Measurements from ENCODE around the gene RIC1. TPM values are rescaled to one million over a fixed set of nuclear protein-coding genes. Genes with fewer than 3 reads are reported as not detected.
"Not testable (repeated sequence)": the region's sequence is repeated elsewhere in the genome, so short reads cannot be mapped to it uniquely, and the experiment has no call there.

Gene RIC1
- total and polyA plus RNA-seq, 2 donors (not counting 1 experiment from before 2014, with no cell fraction given), result 38.9 to 43.1 TPM

- Histone ChIP-seq H3K4me3 (replicated peaks in 1 of 4; ENCODE audit: control extremely low read depth in 1 of 4, insufficient read depth in 1 of 4, low read depth in 3 of 4, low read length in 4 of 4) (no peak overlapping the region), H3K4me1 (ENCODE audit: control insufficient read depth, extremely low read depth, insufficient read depth, low read length) (peaks cover 4% of the 10 kb centered on the region), H2AFZ (ENCODE audit: low read length) (no peak overlapping the region), H3K79me2 (ENCODE audit: control insufficient read depth, insufficient read depth, low read length) (no peaks in the 10 kb centered on the region), H3K27me3 (ENCODE audit: control insufficient read depth, insufficient read depth, low read length) (no peaks in the 10 kb centered on the region), H4K20me1 (ENCODE audit: control insufficient read depth, extremely low read depth, insufficient read depth, low read length) (no peaks in the 10 kb centered on the region), H3K36me3 (ENCODE audit: control insufficient read depth, insufficient read depth, low read length) (no peaks in the 10 kb centered on the region), H3K27ac (ENCODE audit: insufficient read depth, low read length) (no peak overlapping the region), H3K4me2 (ENCODE audit: extremely low read depth, insufficient read depth, low read length) (peak overlapping the region; percentile 30), H3K9ac (ENCODE audit: insufficient read depth, low read length) (no peak overlapping the region), H3K9me3 (ENCODE audit: control insufficient read depth, insufficient read depth, low read depth, low read length) (no peaks in the 10 kb centered on the region)
- TF ChIP-seq EZH2 (IDR thresholded peaks at IDR 0.05; ENCODE audit: low read length, missing control alignments), result no peak
- DNase-seq (ENCODE audit: low read depth in 2 of 2), result peak; percentile 22 to 30
These were observed 90.4 kb downstream of the RIC1 start for GRCh38 chr9:5719100-5719926.

GRCh38 chr9:5720151-5720550 lies 91.2 kb downstream of the RIC1 start:
- no peak for DNase-seq (ENCODE audit: low read depth in 2 of 2)
- Histone ChIP-seq H3K36me3 (ENCODE audit: control insufficient read depth, insufficient read depth, low read length) (no peaks in the 10 kb centered on the region), H3K4me2 (ENCODE audit: extremely low read depth, insufficient read depth, low read length) (no peak overlapping the region), H3K27ac (ENCODE audit: insufficient read depth, low read length) (no peak overlapping the region), H3K4me1 (ENCODE audit: control insufficient read depth, extremely low read depth, insufficient read depth, low read length) (peaks cover 4% of the 10 kb centered on the region), H3K27me3 (ENCODE audit: control insufficient read depth, insufficient read depth, low read length) (no peaks in the 10 kb centered on the region), H4K20me1 (ENCODE audit: control insufficient read depth, extremely low read depth, insufficient read depth, low read length) (no peaks in the 10 kb centered on the region), H3K9me3 (ENCODE audit: control insufficient read depth, insufficient read depth, low read depth, low read length) (no peaks in the 10 kb centered on the region), H3K9ac (ENCODE audit: insufficient read depth, low read length) (no peak overlapping the region), H2AFZ (ENCODE audit: low read length) (no peak overlapping the region), H3K4me3 (replicated peaks in 1 of 4; ENCODE audit: control extremely low read depth in 1 of 4, insufficient read depth in 1 of 4, low read depth in 3 of 4, low read length in 4 of 4) (no peak overlapping the region), H3K79me2 (ENCODE audit: control insufficient read depth, insufficient read depth, low read length) (no peaks in the 10 kb centered on the region)
- TF ChIP-seq CTCF (conservative IDR thresholded peaks at IDR 0.05 in 1 of 2, IDR thresholded peaks at IDR 0.05 in 1 of 2; ENCODE audit: low read depth in 1 of 2, low read length in 2 of 2) (no peak), EZH2 (IDR thresholded peaks at IDR 0.05; ENCODE audit: low read length, missing control alignments) (no peak)

GRCh38 chr9:5721279-5722087 lies 92.6 kb downstream of the RIC1 start:
- no peaks in the 10 kb centered on the region for H3K9me3 ChIP-seq (ENCODE audit: control insufficient read depth, insufficient read depth, low read depth, low read length)
- no peaks in the 10 kb centered on the region for H3K79me2 ChIP-seq (ENCODE audit: control insufficient read depth, insufficient read depth, low read length)

GRCh38 chr9:5722679-5723078 lies 93.8 kb downstream of the RIC1 start:
- H3K79me2 ChIP-seq (ENCODE audit: control insufficient read depth, insufficient read depth, low read length); H3K4me3 ChIP-seq (replicated peaks in 1 of 4; ENCODE audit: control extremely low read depth in 1 of 4, insufficient read depth in 1 of 4, low read depth in 3 of 4, low read length in 4 of 4); H3K9ac ChIP-seq (ENCODE audit: insufficient read depth, low read length); H2AFZ ChIP-seq (ENCODE audit: low read length); DNase-seq (ENCODE audit: low read depth in 2 of 2); H3K9me3 ChIP-seq (ENCODE audit: control insufficient read depth, insufficient read depth, low read depth, low read length); H3K27ac ChIP-seq (ENCODE audit: insufficient read depth, low read length); H3K4me1 ChIP-seq (ENCODE audit: control insufficient read depth, extremely low read depth, insufficient read depth, low read length); H4K20me1 ChIP-seq (ENCODE audit: control insufficient read depth, extremely low read depth, insufficient read depth, low read length); H3K4me2 ChIP-seq (ENCODE audit: extremely low read depth, insufficient read depth, low read length); H3K27me3 ChIP-seq (ENCODE audit: control insufficient read depth, insufficient read depth, low read length); H3K36me3 ChIP-seq (ENCODE audit: control insufficient read depth, insufficient read depth, low read length): not testable (repeated sequence)

More at GRCh38 chr9:5721279-5722087, 92.6 kb downstream of the RIC1 start:
- no peak overlapping the region for H2AFZ ChIP-seq (ENCODE audit: low read length)
- no peaks in the 10 kb centered on the region for H3K36me3 ChIP-seq (ENCODE audit: control insufficient read depth, insufficient read depth, low read length)
- no peak for DNase-seq (ENCODE audit: low read depth in 2 of 2)
- no peaks in the 10 kb centered on the region for H4K20me1 ChIP-seq (ENCODE audit: control insufficient read depth, extremely low read depth, insufficient read depth, low read length)
- no peak overlapping the region for H3K27ac ChIP-seq (ENCODE audit: insufficient read depth, low read length)
- no peak overlapping the region for H3K9ac ChIP-seq (ENCODE audit: insufficient read depth, low read length)
- H3K4me2 ChIP-seq (ENCODE audit: extremely low read depth, insufficient read depth, low read length), result no peak overlapping the region
- H3K27me3 ChIP-seq (ENCODE audit: control insufficient read depth, insufficient read depth, low read length), result no peaks in the 10 kb centered on the region
- H3K4me3 ChIP-seq (replicated peaks in 1 of 4; ENCODE audit: control extremely low read depth in 1 of 4, insufficient read depth in 1 of 4, low read depth in 3 of 4, low read length in 4 of 4), result no peak overlapping the region
- TF ChIP-seq EZH2 (IDR thresholded peaks at IDR 0.05; ENCODE audit: low read length, missing control alignments) (no peak), CTCF (conservative IDR thresholded peaks at IDR 0.05 in 1 of 2, IDR thresholded peaks at IDR 0.05 in 1 of 2; ENCODE audit: low read depth in 1 of 2, low read length in 2 of 2) (no peak)
- H3K4me1 ChIP-seq (ENCODE audit: control insufficient read depth, extremely low read depth, insufficient read depth, low read length), result peaks cover 4% of the 10 kb centered on the region
